ENCODE results near the gene FUT6. TPM values are rescaled to one million over a fixed set of nuclear protein-coding genes. Genes with fewer than 3 reads are reported as not detected.
"Not testable (repeated sequence)": the region's sequence is repeated elsewhere in the genome, so short reads cannot be mapped to it uniquely, and the experiment has no call there.

The FUT6 gene
- total RNA-seq, 1 experiment from 2014 or later, result not detected

DNA sequence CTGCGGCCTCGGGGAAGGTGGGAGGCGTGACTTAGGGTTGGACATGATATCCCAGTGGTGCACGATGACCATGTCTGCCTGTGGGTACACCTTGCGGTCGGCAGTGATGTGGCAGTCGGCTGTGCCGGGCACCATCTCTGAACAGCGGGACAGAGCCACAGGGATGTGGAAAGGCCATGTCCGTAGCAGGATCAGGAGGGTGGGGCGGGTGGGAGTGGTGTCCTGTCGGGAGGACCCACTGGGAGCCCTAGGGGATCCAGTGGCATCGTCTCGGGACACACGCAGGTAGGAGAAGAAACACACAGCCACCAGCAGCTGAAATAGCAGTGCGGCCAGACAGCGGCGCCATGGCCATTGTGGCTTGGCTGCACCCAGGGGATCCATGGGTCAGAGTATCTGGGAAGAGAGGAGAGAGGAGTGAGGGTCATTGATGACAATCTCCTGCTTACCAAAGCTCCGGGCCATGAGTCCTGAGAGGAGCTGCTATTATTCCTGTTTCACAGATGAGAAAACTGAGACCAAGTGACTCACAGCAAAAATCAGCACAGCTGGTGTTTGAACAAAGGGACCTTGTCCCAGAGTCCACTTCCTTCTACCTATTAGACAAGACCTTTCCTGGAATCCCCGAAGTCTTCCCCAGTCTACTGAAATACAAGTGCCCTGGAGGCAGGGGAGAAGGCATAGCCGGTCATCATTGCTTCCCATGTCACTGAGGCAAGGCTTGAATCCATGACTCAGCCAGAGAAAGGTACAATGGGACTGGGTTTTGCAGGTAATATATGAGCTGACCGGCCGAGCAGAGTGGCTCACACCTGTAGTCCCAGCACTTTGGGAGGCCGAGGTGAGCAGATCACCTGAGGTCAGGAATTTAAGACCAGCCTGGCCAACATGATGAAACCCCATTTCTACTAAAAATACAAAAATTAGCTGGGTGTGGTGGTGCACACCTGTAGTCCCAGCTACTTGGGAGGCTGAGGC, 5.2 kb upstream of the FUT6 start:
- no peaks in the 10 kb centered on the region for H3K27me3 ChIP-seq (replicated peaks; ENCODE audit: insufficient read depth, low read depth, low read length, poor library complexity)
- no peaks in the 10 kb centered on the region for H3K9me3 ChIP-seq (ENCODE audit: low read depth, low read length, poor library complexity, severe bottlenecking)
- POLR2A ChIA-PET (ENCODE audit: low non-redundant PET), result no interaction called here
- TF ChIP-seq, protein P1, sequence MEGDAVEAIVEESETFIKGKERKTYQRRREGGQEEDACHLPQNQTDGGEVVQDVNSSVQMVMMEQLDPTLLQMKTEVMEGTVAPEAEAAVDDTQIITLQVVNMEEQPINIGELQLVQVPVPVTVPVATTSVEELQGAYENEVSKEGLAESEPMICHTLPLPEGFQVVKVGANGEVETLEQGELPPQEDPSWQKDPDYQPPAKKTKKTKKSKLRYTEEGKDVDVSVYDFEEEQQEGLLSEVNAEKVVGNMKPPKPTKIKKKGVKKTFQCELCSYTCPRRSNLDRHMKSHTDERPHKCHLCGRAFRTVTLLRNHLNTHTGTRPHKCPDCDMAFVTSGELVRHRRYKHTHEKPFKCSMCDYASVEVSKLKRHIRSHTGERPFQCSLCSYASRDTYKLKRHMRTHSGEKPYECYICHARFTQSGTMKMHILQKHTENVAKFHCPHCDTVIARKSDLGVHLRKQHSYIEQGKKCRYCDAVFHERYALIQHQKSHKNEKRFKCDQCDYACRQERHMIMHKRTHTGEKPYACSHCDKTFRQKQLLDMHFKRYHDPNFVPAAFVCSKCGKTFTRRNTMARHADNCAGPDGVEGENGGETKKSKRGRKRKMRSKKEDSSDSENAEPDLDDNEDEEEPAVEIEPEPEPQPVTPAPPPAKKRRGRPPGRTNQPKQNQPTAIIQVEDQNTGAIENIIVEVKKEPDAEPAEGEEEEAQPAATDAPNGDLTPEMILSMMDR (conservative IDR thresholded peaks at IDR 0.05; ENCODE audit: low read depth, low read length), result no peak
- no peak for TF ChIP-seq EZH2 (IDR thresholded peaks at IDR 0.05; ENCODE audit: borderline replicate concordance, low read depth, low read length, poor library complexity, severe bottlenecking)
- no peak overlapping the region for H3K4me3 ChIP-seq (ENCODE audit: low read depth, low read length, poor library complexity, severe bottlenecking)
- no peak overlapping the region for H3K27ac ChIP-seq (ENCODE audit: low read depth, low read length, poor library complexity, severe bottlenecking)
- no peaks in the 10 kb centered on the region for H3K36me3 ChIP-seq (ENCODE audit: insufficient read depth, low read length, poor library complexity, severe bottlenecking)
- no peaks in the 10 kb centered on the region for H3K4me1 ChIP-seq (ENCODE audit: insufficient read depth, low read length, poor library complexity, severe bottlenecking)
- no peak for DNase-seq (ENCODE audit: low spot score)
- CTCF ChIA-PET, result no interaction called here
- no TSS peak for BruUV-seq (replicated peaks)
- intact Hi-C loops (cut with micrococcal nuclease; ENCODE audit: unreplicated experiment), result no loop called here

DNA sequence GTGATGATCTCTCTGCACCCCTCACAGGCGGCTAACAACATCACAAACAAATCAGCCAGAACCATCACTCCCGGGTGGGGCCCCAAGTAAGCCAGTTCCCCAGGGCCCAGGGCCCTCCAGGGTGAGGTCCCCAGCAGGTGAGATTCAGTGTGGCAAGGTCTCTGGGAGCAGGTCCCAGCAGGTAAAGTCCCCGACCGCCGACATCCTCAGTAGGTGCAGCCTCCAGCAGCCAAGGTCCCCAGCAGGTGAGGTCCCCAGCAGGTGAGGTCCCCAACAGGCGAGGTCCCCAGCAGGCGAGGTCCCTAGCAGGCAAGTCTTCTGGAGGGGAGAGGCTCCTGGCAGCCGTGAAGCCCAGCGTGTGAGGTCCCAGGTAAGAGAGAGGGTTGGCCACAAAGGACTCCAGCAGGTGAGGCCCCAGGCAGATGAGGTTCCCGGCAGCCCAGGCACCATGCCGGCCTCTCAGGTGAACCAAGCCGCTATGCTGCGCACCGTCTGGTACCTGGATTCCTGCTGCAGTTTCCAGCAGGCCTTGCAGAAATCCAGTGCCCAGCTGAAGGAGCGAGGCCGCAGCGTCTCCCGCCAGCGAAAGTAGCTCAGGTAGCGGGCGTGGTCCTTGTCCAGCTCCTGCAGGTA, 3.9 kb upstream of the FUT6 start:
- TF ChIP-seq EZH2 (IDR thresholded peaks at IDR 0.05; ENCODE audit: borderline replicate concordance, low read depth, low read length, poor library complexity, severe bottlenecking), result no peak
- TF ChIP-seq, protein P1 (conservative IDR thresholded peaks at IDR 0.05; ENCODE audit: low read depth, low read length), result no peak
- POLR2A ChIA-PET (ENCODE audit: low non-redundant PET), result no interaction called here
- Histone ChIP-seq H3K36me3 (ENCODE audit: insufficient read depth, low read length, poor library complexity, severe bottlenecking) (no peaks in the 10 kb centered on the region), H3K27me3 (replicated peaks; ENCODE audit: insufficient read depth, low read depth, low read length, poor library complexity) (no peaks in the 10 kb centered on the region), H3K9me3 (ENCODE audit: low read depth, low read length, poor library complexity, severe bottlenecking) (no peaks in the 10 kb centered on the region), H3K4me1 (ENCODE audit: insufficient read depth, low read length, poor library complexity, severe bottlenecking) (no peaks in the 10 kb centered on the region), H3K4me3 (ENCODE audit: low read depth, low read length, poor library complexity, severe bottlenecking) (no peak overlapping the region), H3K27ac (ENCODE audit: low read depth, low read length, poor library complexity, severe bottlenecking) (no peak overlapping the region)
- intact Hi-C loops (cut with micrococcal nuclease; ENCODE audit: unreplicated experiment), result no loop called here
- no TSS peak for BruUV-seq (replicated peaks)
- CTCF ChIA-PET, result interaction anchor here (0.6 kb wide), 1 partner anchor 55 kb away, joined by 5 read pairs; no protein-coding TSS in a partner anchor
- no peak for DNase-seq (ENCODE audit: low spot score)

DNA sequence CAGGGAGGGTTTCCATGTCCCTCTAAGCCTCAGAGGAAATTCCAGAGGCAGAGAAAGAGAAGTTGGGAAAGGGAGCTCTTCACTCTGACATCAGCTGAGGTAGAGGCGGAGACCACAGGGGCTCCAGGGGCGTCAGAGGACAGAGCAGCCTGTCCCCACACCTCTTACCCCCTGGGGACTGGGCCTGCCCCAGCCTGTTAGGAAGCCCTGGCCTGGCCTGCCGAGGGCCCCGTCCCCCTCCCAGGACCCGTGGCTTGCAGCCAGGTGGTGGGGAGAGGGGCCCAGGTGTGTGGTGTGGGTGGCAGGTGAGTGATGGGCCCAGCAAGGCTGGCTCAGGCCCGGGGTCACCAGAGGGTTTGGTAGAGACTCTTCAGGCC, 2.2 kb upstream of the FUT6 start:
- H3K36me3 ChIP-seq (ENCODE audit: insufficient read depth, low read length, poor library complexity, severe bottlenecking); H3K4me1 ChIP-seq (ENCODE audit: insufficient read depth, low read length, poor library complexity, severe bottlenecking); H3K4me3 ChIP-seq (ENCODE audit: low read depth, low read length, poor library complexity, severe bottlenecking); DNase-seq (ENCODE audit: low spot score); H3K27me3 ChIP-seq (replicated peaks; ENCODE audit: insufficient read depth, low read depth, low read length, poor library complexity); H3K27ac ChIP-seq (ENCODE audit: low read depth, low read length, poor library complexity, severe bottlenecking); CTCF ChIA-PET; intact Hi-C loops (cut with micrococcal nuclease; ENCODE audit: unreplicated experiment); POLR2A ChIA-PET (ENCODE audit: low non-redundant PET); BruUV-seq (replicated peaks); H3K9me3 ChIP-seq (ENCODE audit: low read depth, low read length, poor library complexity, severe bottlenecking): not testable (repeated sequence)

Data from A673 (cell line).